ENCODE results near the gene TAS2R43.
"Not testable (repeated sequence)": the region's sequence is repeated elsewhere in the genome, so short reads cannot be mapped to it uniquely, and the experiment has no call there.

The TAS2R43 gene

GRCh38 chr12:11081987-11082386 is 10.1 kb downstream of the TAS2R43 start:
- peaks cover 26% of the 10 kb centered on the region for H3K4me1 Mint-ChIP-seq (ENCODE audit: low read depth)
- peaks cover 27% of the 10 kb centered on the region for H3K36me3 Mint-ChIP-seq
- H3K27me3 Mint-ChIP-seq, result no peaks in the 10 kb centered on the region
- H3K4me3 Mint-ChIP-seq, result no peak overlapping the region
- H3K9me3 Mint-ChIP-seq (ENCODE audit: low read depth), result peaks cover 16% of the 10 kb centered on the region
- H3K27ac Mint-ChIP-seq, result no peak overlapping the region

GRCh38 chr12:11078246-11078645 is 13.9 kb downstream of the TAS2R43 start:
- H3K36me3 Mint-ChIP-seq, result peaks cover 25% of the 10 kb centered on the region
- no peak overlapping the region for H3K27ac Mint-ChIP-seq
- peaks cover 13% of the 10 kb centered on the region for H3K9me3 Mint-ChIP-seq (ENCODE audit: low read depth)
- H3K4me3 Mint-ChIP-seq, result no peak overlapping the region
- H3K27me3 Mint-ChIP-seq, result no peaks in the 10 kb centered on the region
- peaks cover 29% of the 10 kb centered on the region for H3K4me1 Mint-ChIP-seq (ENCODE audit: low read depth)

- Mint-ChIP-seq H3K4me3 (no peak overlapping the region), H3K27me3 (no peaks in the 10 kb centered on the region), H3K27ac (no peak overlapping the region), H3K9me3 (ENCODE audit: low read depth) (peaks cover 7% of the 10 kb centered on the region), H3K4me1 (ENCODE audit: low read depth) (peaks cover 29% of the 10 kb centered on the region), H3K36me3 (peaks cover 23% of the 10 kb centered on the region)
These were observed 16.5 kb downstream of the TAS2R43 start for GRCh38 chr12:11075642-11076041.

- peaks cover 17% of the 10 kb centered on the region for H3K4me1 Mint-ChIP-seq (ENCODE audit: low read depth)
- no peak overlapping the region for H3K4me3 Mint-ChIP-seq
- H3K36me3 Mint-ChIP-seq, result peaks cover 36% of the 10 kb centered on the region
- peaks cover 4% of the 10 kb centered on the region for H3K9me3 Mint-ChIP-seq (ENCODE audit: low read depth)
- no peaks in the 10 kb centered on the region for H3K27me3 Mint-ChIP-seq
- H3K27ac Mint-ChIP-seq, result no peak overlapping the region
These were observed 20.7 kb downstream of the TAS2R43 start for GRCh38 chr12:11071414-11071813.

GRCh38 chr12:11070999-11071398 is 21.1 kb downstream of the TAS2R43 start:
- Mint-ChIP-seq H3K9me3 (ENCODE audit: low read depth) (peaks cover 4% of the 10 kb centered on the region), H3K36me3 (peaks cover 37% of the 10 kb centered on the region), H3K27ac (no peak overlapping the region), H3K27me3 (no peaks in the 10 kb centered on the region), H3K4me1 (ENCODE audit: low read depth) (peaks cover 17% of the 10 kb centered on the region), H3K4me3 (no peak overlapping the region)

- H3K9me3 Mint-ChIP-seq (ENCODE audit: low read depth), result peaks cover 4% of the 10 kb centered on the region
- H3K36me3 Mint-ChIP-seq, result peaks cover 41% of the 10 kb centered on the region
- peaks cover 12% of the 10 kb centered on the region for H3K4me1 Mint-ChIP-seq (ENCODE audit: low read depth)
- no peaks in the 10 kb centered on the region for H3K27me3 Mint-ChIP-seq
- H3K4me3 Mint-ChIP-seq, result no peak overlapping the region
- no peak overlapping the region for H3K27ac Mint-ChIP-seq
These were observed 22.2 kb downstream of the TAS2R43 start for GRCh38 chr12:11069854-11070365.

- no peak overlapping the region for H3K4me3 Mint-ChIP-seq
- no peaks in the 10 kb centered on the region for H3K27me3 Mint-ChIP-seq
- no peak overlapping the region for H3K27ac Mint-ChIP-seq
- H3K4me1 Mint-ChIP-seq (ENCODE audit: low read depth), result peaks cover 10% of the 10 kb centered on the region
- H3K36me3 Mint-ChIP-seq, result peaks cover 32% of the 10 kb centered on the region
- H3K9me3 Mint-ChIP-seq (ENCODE audit: low read depth), result peaks cover 4% of the 10 kb centered on the region
These were observed 24.6 kb downstream of the TAS2R43 start for GRCh38 chr12:11067514-11067913.

GRCh38 chr12:11062194-11062593 is 29.9 kb downstream of the TAS2R43 start, which contains the start of gene TAS2R46:
TSS of gene TAS2R46 (minus strand) at chr12:11062294. CDS start at chr12:11062294, 0 bp downstream.
- H3K4me1 Mint-ChIP-seq (ENCODE audit: low read depth), result peaks cover 28% of the 10 kb centered on the region
- H3K27me3 Mint-ChIP-seq; H3K9me3 Mint-ChIP-seq (ENCODE audit: low read depth); H3K27ac Mint-ChIP-seq; H3K4me3 Mint-ChIP-seq: not testable (repeated sequence)
- peaks cover 19% of the 10 kb centered on the region for H3K36me3 Mint-ChIP-seq

- Mint-ChIP-seq H3K27me3 (no peaks in the 10 kb centered on the region), H3K27ac (no peak overlapping the region), H3K9me3 (ENCODE audit: low read depth) (no peaks in the 10 kb centered on the region), H3K4me1 (ENCODE audit: low read depth) (peaks cover 28% of the 10 kb centered on the region), H3K4me3 (no peak overlapping the region), H3K36me3 (peaks cover 16% of the 10 kb centered on the region)
These were observed 32.3 kb downstream of the TAS2R43 start for GRCh38 chr12:11059784-11060183.

GRCh38 chr12:11059041-11059440 is 33.1 kb downstream of the TAS2R43 start:
- no peaks in the 10 kb centered on the region for H3K27me3 Mint-ChIP-seq
- peaks cover 26% of the 10 kb centered on the region for H3K4me1 Mint-ChIP-seq (ENCODE audit: low read depth)
- H3K27ac Mint-ChIP-seq, result no peak overlapping the region
- peaks cover 13% of the 10 kb centered on the region for H3K36me3 Mint-ChIP-seq
- H3K9me3 Mint-ChIP-seq (ENCODE audit: low read depth), result no peaks in the 10 kb centered on the region
- H3K4me3 Mint-ChIP-seq, result no peak overlapping the region

GRCh38 chr12:11055306-11055705 is 36.8 kb downstream of the TAS2R43 start:
- Mint-ChIP-seq H3K4me1 (ENCODE audit: low read depth) (peaks cover 6% of the 10 kb centered on the region), H3K4me3 (no peak overlapping the region), H3K27me3 (no peaks in the 10 kb centered on the region), H3K27ac (no peak overlapping the region), H3K36me3 (peaks cover 27% of the 10 kb centered on the region), H3K9me3 (ENCODE audit: low read depth) (peaks cover 11% of the 10 kb centered on the region)

- not testable (repeated sequence) for H3K27me3 Mint-ChIP-seq; H3K27ac Mint-ChIP-seq; H3K4me1 Mint-ChIP-seq (ENCODE audit: low read depth); H3K4me3 Mint-ChIP-seq
- Mint-ChIP-seq H3K9me3 (ENCODE audit: low read depth) (peaks cover 16% of the 10 kb centered on the region), H3K36me3 (peaks cover 41% of the 10 kb centered on the region)
These were observed 42.1 kb downstream of the TAS2R43 start for GRCh38 chr12:11049806-11050531.

- not testable (repeated sequence) for H3K27ac Mint-ChIP-seq; H3K4me3 Mint-ChIP-seq; H3K9me3 Mint-ChIP-seq (ENCODE audit: low read depth); H3K27me3 Mint-ChIP-seq
- peaks cover 54% of the 10 kb centered on the region for H3K36me3 Mint-ChIP-seq
- H3K4me1 Mint-ChIP-seq (ENCODE audit: low read depth), result peaks cover 20% of the 10 kb centered on the region
These were observed 50.7 kb downstream of the TAS2R43 start for GRCh38 chr12:11041366-11041765.

Measured in activated naive CD8-positive, alpha-beta T cell (primary cell).